GF-D8 (cell line): ENCODE results near the gene ACSF3.

ENCODE experiments used
- DNase-seq: peaks from one replicate; lab custom pipeline; 2025; lab: John Stamatoyannopoulos, UW

The ACSF3 gene

GRCh38 chr16:89112377-89113151, 18.9 kb downstream of the ACSF3 start:
- DNase-seq, result no peak

DNA sequence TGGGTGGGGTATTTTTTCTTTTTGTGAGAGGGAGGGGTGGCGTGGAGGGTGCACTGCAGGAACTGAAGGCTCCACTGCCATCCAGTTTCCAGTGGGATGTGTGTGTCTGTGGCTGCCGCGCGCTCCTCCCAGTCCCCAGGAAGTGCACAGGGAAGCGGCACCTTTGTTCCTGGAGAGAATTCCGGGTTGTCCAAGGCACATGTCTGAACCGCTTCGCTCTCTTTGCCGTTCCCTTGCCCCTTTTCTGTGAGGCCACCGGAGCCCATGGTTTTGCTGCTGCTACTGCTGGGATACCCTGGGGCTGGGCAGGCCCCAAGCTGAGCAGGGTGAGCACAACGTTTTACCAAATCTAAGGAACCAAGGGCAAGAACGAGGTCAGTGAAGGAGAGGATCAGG, 19.5 kb downstream of the ACSF3 start:
- DNase-seq, result no peak

GRCh38 chr16:89113661-89114060, 20.0 kb downstream of the ACSF3 start:
- DNase-seq, result no peak

DNA sequence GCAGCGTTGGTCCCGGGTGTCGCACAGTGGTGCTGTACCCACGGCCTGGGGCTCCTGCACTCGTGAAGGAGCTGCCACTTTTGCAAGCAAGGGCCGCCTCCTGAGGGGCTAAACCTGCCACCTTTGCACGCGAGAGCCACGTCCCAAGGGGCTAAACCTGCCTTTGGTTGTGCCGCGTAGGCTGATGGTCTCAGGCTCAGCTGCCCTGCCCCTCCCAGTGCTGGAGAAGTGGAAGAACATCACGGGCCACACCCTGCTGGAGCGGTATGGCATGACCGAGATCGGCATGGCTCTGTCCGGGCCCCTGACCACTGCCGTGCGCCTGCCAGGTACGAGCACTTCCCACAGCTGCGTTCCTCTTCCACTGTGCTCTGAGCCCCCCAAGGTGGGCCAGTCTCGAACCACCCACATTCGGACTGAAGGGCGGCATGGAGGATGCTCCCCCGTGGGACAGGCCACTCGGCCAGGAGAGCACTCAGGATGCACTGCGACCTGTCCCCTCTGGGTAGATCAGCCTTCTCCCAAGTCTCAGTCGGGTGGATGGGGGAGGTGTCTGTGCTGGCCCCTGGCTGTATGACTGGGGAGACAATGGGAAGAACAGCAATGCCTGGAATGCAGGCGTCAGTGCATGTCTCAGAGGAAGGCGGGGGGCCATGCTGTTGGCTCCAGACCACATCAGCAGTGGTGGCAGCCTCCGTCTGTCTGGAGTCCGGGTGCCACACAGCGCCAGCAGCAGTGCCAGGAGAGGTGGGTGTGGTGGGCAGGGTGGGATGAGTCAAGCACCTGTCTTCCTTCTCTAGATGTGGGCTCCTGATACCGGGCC, 20.7 kb downstream of the ACSF3 start:
- no peak for DNase-seq

DNA sequence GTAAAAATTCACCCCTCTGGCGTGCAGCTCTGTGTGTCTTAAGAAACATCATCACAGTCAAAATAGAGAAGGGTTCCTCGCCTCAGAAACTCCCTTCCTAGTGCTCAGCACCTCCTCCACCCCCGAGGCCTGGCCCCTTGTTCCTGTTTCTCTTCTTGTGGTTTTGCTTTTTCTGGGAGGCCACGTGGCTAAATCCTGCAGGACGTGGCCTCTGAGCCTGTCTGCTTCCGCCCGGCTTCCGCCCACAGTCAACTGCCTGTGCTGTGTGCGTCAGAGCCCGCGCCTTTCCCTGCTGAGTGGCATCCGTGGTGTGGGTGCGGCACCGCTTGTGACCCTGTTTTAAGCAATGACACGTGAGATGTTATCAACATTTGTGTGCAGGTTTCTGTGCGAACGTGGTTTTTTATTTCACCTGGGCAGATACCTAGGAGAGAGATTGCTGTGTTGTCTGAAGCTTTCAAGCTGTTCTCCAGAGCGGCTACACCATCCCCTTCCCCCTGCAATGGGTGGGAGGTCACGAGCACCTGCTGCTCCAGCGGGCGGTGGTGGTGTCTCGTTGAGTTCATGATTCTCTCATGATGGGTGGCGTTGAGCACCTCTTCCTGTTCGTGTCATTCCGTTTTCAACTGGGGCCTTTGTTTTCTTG, 21.7 kb downstream of the ACSF3 start:
- DNase-seq, result peak; percentile 94

GRCh38 chr16:89116341-89117226, 22.9 kb downstream of the ACSF3 start:
- DNase-seq, result no peak

- DNase-seq, result no peak
Observed at GRCh38 chr16:89117227-89117974, 23.7 kb downstream of the ACSF3 start.

DNA sequence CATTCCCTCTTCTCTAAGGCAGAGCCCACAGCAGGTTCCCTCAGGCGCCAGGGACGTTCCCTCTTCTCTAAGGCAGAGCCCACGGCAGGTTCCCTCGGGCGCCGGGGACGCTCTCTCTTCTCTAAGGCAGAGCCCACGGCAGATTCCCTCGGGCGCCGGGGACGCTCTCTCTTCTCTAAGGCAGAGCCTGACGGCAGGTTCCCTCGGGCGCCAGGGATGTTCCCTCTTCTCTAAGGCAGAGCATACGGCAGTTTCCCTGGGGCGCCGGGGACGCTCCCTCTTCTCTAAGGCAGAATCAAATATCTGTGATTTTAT, 24.3 kb downstream of the ACSF3 start:
- no peak for DNase-seq

DNA sequence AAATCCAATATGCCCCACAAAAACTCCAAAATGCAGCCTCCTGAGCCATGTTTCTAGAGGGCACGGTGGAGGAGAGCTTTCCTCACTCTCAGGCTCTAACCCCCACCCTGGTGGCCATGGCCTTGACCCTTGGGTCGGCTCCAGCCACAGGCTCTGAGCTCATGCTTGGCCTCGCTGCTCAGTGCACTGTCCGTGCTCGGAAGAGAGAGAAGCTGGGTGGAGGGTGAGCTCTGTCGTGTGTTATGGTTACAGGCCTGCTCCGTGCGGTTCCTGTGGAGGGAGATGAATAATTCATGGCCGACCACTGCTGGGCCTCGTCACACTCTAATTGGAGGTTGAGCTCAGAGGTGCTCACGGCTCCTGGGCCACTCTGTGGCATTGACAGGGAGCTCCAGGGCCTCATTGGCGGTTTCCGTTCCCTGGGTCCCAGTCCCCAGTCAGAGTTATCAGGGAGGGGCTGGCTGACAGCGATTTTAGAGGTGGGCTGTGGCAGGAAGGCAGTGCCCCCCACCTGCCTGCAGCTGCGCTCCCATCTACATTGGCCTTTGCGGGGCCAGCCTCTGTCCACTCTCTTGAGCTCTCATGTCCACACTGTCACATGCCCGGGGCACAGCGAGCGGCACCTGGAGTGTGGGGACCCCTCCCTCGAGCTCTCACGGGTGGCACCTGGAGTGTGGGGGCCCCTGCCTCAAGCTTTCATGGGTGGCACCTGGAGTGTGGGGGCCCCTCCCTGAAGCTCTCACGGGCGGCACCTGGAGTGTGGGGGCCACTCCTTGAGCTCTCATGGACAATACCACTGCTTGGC, 24.9 kb downstream of the ACSF3 start:
- no peak for DNase-seq

- no peak for DNase-seq
Observed at GRCh38 chr16:89119166-89119621, 25.5 kb downstream of the ACSF3 start.

- no peak for DNase-seq
Observed at GRCh38 chr16:89119661-89120141, 26.0 kb downstream of the ACSF3 start.

DNA sequence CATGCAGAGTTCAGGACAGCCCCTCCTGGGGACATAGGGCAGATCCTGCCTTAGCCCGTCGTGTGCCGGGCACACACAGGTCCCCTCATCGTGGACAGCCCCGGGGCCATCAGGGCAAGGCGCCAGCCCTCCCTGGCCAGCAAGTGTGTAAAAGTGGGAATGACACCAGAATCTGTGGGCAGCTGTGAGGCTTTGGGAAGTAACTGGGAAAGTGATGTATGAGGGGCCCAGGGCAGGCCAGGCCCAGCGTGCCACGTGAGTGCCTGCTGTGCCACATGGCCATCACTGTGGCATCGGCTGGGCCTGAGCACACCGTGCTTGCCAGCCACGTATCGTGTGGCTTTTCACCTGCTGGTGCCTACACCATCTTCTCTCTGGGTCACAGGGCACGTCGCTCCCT, 26.6 kb downstream of the ACSF3 start:
- no peak for DNase-seq

DNA sequence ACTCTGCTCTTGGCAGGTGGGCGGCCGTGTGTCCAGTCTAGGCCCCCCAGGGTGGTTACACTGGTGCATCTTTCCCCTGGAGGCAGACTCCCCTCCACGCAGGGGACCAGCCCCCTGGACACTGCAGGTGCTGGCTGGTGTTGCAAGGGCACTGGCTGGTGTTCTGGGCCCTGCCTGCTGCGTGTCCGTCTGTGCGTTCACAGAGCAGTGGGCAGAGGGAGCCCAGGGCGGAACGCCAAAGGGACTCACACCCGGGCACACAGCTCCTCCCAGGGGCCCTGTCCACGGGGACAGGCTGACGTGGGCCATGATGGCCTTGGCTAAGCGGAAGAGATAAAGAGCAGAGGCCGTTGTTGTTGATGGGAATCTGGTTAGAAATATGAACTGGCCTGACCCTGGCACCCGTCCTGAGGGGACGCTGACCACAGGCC, 27.3 kb downstream of the ACSF3 start:
- DNase-seq, result no peak

DNA sequence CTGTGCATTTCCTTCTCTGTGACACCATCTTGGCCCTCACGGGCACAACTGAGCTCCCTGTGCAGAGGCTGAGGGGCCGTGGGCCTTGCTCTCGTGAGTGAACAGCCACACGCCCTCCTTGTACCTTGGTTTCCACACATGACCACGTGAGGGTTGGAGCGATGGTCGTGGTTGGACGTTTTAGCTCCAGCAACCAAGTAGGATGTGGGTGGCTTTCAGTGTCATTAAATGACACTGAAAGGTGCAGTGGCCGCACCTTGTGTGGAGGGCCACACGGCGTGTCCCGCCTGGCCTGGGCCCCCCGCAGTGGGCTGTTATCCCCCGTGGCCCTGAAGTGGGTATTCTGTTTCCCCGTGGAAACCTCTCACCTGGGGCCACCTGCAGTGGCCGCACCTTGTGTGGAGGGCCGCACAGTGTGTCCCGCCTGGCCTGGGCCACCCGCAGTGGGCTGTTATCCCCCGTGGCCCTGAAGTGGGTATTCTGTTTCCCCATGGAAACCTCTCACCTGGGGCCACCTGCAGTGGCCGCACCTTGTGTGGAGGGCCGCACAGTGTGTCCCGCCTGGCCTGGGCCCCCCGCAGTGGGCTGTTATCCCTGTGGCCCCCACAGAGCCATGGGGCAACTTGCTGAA, 28.2 kb downstream of the ACSF3 start:
- no peak for DNase-seq

- no peak for DNase-seq
Observed at GRCh38 chr16:89122322-89122851, 28.7 kb downstream of the ACSF3 start.

GRCh38 chr16:89123001-89123830, 29.6 kb downstream of the ACSF3 start:
- no peak for DNase-seq

DNA sequence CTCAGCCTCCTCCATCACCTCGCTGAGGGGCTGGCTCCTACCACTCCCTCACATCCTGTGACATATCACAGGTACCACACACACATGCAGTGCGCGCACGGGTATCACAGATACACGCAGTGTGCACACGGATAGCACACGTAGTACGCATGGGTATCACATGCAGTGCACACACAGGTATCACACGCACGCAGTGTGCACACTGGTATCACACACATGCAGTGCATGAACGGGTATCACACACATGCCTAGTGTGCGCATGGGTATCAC, 30.1 kb downstream of the ACSF3 start:
- no peak for DNase-seq

DNA sequence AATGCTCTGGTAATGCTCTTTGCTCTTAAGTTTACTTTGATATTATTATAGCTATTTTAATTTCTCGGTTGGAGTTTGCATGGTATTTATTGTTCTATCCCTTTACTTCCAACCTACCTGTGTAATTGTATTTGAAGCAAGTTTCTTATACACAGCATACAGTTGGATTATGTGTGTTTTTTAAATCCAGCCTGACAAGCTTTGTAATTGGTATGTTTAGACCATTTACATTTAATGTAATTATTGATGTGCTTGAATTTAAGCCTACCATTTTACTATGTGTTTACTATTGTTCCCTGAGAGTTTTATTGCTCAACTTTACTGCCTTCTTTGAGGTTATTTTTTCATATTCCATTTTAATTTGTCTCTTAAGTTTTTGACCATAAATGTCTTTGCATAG, 35.7 kb downstream of the ACSF3 start:
- DNase-seq, result no peak

DNA sequence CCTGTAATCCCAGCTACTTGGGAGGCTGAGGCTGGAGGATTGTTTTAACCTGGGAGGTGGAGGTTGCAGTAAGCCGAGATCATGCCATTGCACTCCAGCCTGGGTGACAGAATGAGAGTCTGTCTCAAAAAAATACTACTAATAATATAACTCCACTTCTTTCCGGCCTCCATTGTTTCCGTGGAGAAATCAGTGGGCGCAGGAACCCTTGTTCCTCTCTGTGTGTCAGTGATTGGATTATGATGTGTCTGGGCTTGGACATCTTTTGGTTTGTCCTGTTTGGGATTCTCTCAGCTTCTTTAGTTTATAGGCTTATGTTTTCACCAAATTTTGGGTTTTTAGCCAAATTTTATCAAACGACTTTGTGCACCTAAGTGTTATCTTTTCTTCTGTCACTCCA, 36.8 kb downstream of the ACSF3 start:
- no peak for DNase-seq
